OCI-LY1 (cell line): ENCODE data around the gene ST3GAL2.

Experiments
- H2AFZ ChIP-seq: fragments of 200-600 bp; sonication (generic), shearing (Covaris generic); 2 replicates; pipeline ENCODE4 v1.6.0; 2014; ENCODE audit warnings: antibody characterized with exemption, mild to moderate bottlenecking, low read length
- H3F3A ChIP-seq: fragments of 200-600 bp; sonication (generic), shearing (Covaris generic); 2 replicates; pipeline ENCODE4 v1.6.0; 2014; ENCODE audit warnings: mild to moderate bottlenecking, antibody characterized with exemption, low read length, moderate library complexity; ENCODE audit not compliant: insufficient read depth
- H3K27ac ChIP-seq: fragments of 200-600 bp; sonication (generic); 2 replicates; pipeline ENCODE4 v1.5.1; 2014; ENCODE audit warnings: low read length, mixed run types, mild to moderate bottlenecking, low read depth; ENCODE audit not compliant: poor library complexity, severe bottlenecking
- H3K27me3 ChIP-seq: fragments of 200-600 bp; sonication (generic); 2 replicates; pipeline ENCODE4 v1.6.0; 2014; ENCODE audit warnings: antibody characterized with exemption, mild to moderate bottlenecking, low read length, moderate library complexity; ENCODE audit not compliant: insufficient read depth
- H3K36me3 ChIP-seq: fragments of 200-600 bp; sonication (generic); 2 replicates; pipeline ENCODE4 v1.6.1; 2014; ENCODE audit warnings: mild to moderate bottlenecking, antibody characterized with exemption, low read length, moderate library complexity, mixed read lengths; ENCODE audit not compliant: insufficient read depth
- H3K4me1 ChIP-seq: fragments of 200-600 bp; sonication (generic); 2 replicates; pipeline ENCODE4 v1.5.1; 2014; ENCODE audit warnings: mild to moderate bottlenecking, low read length, moderate library complexity; ENCODE audit not compliant: insufficient read depth, severe bottlenecking
- H3K4me2 ChIP-seq: fragments of 200-600 bp; sonication (generic), shearing (Covaris generic); 2 replicates; pipeline ENCODE4 v1.6.1; 2014; ENCODE audit warnings: low read length
- H3K4me3 ChIP-seq: fragments of 200-600 bp; sonication (generic); 2 replicates; pipeline ENCODE4 v1.5.1; 2014; ENCODE audit warnings: low read length, low read depth, mild to moderate bottlenecking, mixed read lengths; ENCODE audit not compliant: poor library complexity, severe bottlenecking
- H3K79me2 ChIP-seq: fragments of 200-600 bp; shearing (Covaris generic); 2 replicates; pipeline ENCODE4 v1.6.1; 2016; ENCODE audit warnings: mixed run types, low read length, mixed read lengths; ENCODE audit not compliant: insufficient read depth
- H3K9ac ChIP-seq: fragments of 200-600 bp; sonication (generic), shearing (Covaris generic); 2 replicates; pipeline ENCODE4 v1.6.1; 2014; ENCODE audit warnings: mild to moderate bottlenecking, low read length, mixed read lengths
- H3K9me2 ChIP-seq: fragments of 200-600 bp; sonication (generic), shearing (Covaris generic); 2 replicates; pipeline ENCODE4 v1.6.1; 2014; ENCODE audit warnings: low read depth, mild to moderate bottlenecking, low read length, mixed read lengths
- H3K9me3 ChIP-seq: fragments of 200-600 bp; shearing (Covaris generic); 2 replicates; pipeline ENCODE4 v1.6.1; 2014; ENCODE audit warnings: low read length, mixed read lengths
- H4K20me1 ChIP-seq: fragments of 200-600 bp; sonication (generic), shearing (Covaris generic); 2 replicates; pipeline ENCODE4 v1.6.0; 2016; ENCODE audit warnings: mild to moderate bottlenecking, low read length; ENCODE audit not compliant: insufficient read depth
- CTCF ChIP-seq: fragments of 200-600 bp; sonication (generic), shearing (Covaris generic); IDR thresholded peaks from 2 replicates; pipeline ENCODE4 v1.5.1; 2017; ENCODE audit warnings: mild to moderate bottlenecking, antibody characterized with exemption, low read length, moderate library complexity, mixed read lengths
- EZH2 ChIP-seq: fragments of 200-600 bp; sonication (generic), shearing (Covaris generic); IDR thresholded peaks from 2 replicates; pipeline ENCODE4 v1.8.0; 2017; ENCODE audit warnings: borderline replicate concordance, mixed run types, mild to moderate bottlenecking, antibody characterized with exemption, low read length, moderate library complexity, mixed read lengths

Gene ST3GAL2

GRCh38 chr16:70475054-70475871 is 36.4 kb upstream of the ST3GAL2 start:
- Histone ChIP-seq H3K4me2 (no peak overlapping the region), H3F3A (no peaks in the 10 kb centered on the region), H3K27me3 (no peaks in the 10 kb centered on the region), H2AFZ (no peak overlapping the region), H3K27ac (peak overlapping the region; percentile 18), H3K9me2 (no peaks in the 10 kb centered on the region), H3K9ac (no peak overlapping the region), H4K20me1 (no peaks in the 10 kb centered on the region), H3K4me3 (no peak overlapping the region), H3K79me2 (no peaks in the 10 kb centered on the region), H3K36me3 (peaks cover 30% of the 10 kb centered on the region), H3K4me1 (peaks cover 19% of the 10 kb centered on the region), H3K9me3 (no peaks in the 10 kb centered on the region)
- TF ChIP-seq EZH2 (no peak), CTCF (no peak)

- H3K27me3 ChIP-seq = no peaks in the 10 kb centered on the region
- H3K9me2 ChIP-seq = no peaks in the 10 kb centered on the region
- no peaks in the 10 kb centered on the region for H3K9me3 ChIP-seq
These were observed 35.6 kb upstream of the ST3GAL2 start for GRCh38 chr16:70474320-70475053.

More at GRCh38 chr16:70474320-70475053, 35.6 kb upstream of the ST3GAL2 start:
- peaks cover 22% of the 10 kb centered on the region; the same call in 1 of the 2 replicates for H3K36me3 ChIP-seq
- H3F3A ChIP-seq = no peaks in the 10 kb centered on the region
- no peak overlapping the region for H3K27ac ChIP-seq
- H3K4me3 ChIP-seq = no peak overlapping the region
- no peak overlapping the region for H3K9ac ChIP-seq
- H3K4me2 ChIP-seq = no peak overlapping the region
- no peaks in the 10 kb centered on the region for H3K79me2 ChIP-seq
- no peaks in the 10 kb centered on the region for H4K20me1 ChIP-seq
- H3K4me1 ChIP-seq = peaks cover 15% of the 10 kb centered on the region
- H2AFZ ChIP-seq = no peak overlapping the region
- no peak for TF ChIP-seq EZH2
- no peak for TF ChIP-seq CTCF
